WERI-Rb-1 (cell line): ENCODE results near the gene STXBP5.

Source experiments
- DNase-seq: peaks from one replicate; pipeline ENCODE4 v3.0.0-alpha.2; 2020
- H3K27ac ChIP-seq: fragments of 250-450 bp; sonication (Bioruptor Pico); 2 replicates; pipeline ENCODE4 v1.5.1; 2020; ENCODE audit warnings: mild to moderate bottlenecking, moderate library complexity
- H3K27me3 ChIP-seq: fragments of 250-450 bp; sonication (Bioruptor Pico); 2 replicates; pipeline ENCODE4 v1.5.1; 2021; ENCODE audit warnings: mild to moderate bottlenecking, low read depth, moderate library complexity; ENCODE audit not compliant: insufficient read depth, severe bottlenecking
- H3K36me3 ChIP-seq: fragments of 250-450 bp; sonication (Bioruptor Pico); 2 replicates; pipeline ENCODE4 v1.5.1; 2020; ENCODE audit warnings: mild to moderate bottlenecking, moderate library complexity
- H3K4me3 ChIP-seq: 2 replicates; pipeline ENCODE4 v1.5.1; 2011; ENCODE audit warnings: low read depth, mild to moderate bottlenecking, control low read depth, low read length
- H3K9me3 ChIP-seq: fragments of 250-450 bp; sonication (Bioruptor Pico); 2 replicates; pipeline ENCODE4 v1.5.1; 2021; ENCODE audit warnings: mild to moderate bottlenecking, moderate library complexity; ENCODE audit not compliant: severe bottlenecking
- CTCF ChIP-seq: IDR thresholded peaks from 2 replicates; pipeline ENCODE4 v1.5.1; 2011; ENCODE audit warnings: low read depth, mild to moderate bottlenecking, control low read depth, inconsistent platforms, low read length

Gene STXBP5

GRCh38 chr6:147173140-147173539 lies 31.1 kb upstream of the STXBP5 start:
- Histone ChIP-seq H3K27ac (no peak overlapping the region), H3K9me3 (no peaks in the 10 kb centered on the region), H3K4me3 (no peak overlapping the region), H3K36me3 (no peaks in the 10 kb centered on the region), H3K27me3 (no peaks in the 10 kb centered on the region)
- no peak for DNase-seq
- TF ChIP-seq CTCF = no peak

- DNase-seq = no peak
- TF ChIP-seq CTCF = no peak
- Histone ChIP-seq H3K36me3 (no peaks in the 10 kb centered on the region), H3K27ac (no peak overlapping the region), H3K27me3 (no peaks in the 10 kb centered on the region), H3K4me3 (no peak overlapping the region), H3K9me3 (no peaks in the 10 kb centered on the region)
Measured at GRCh38 chr6:147173675-147174308, 30.4 kb upstream of the STXBP5 start.

GRCh38 chr6:147176795-147177194 lies 27.4 kb upstream of the STXBP5 start:
- no peaks in the 10 kb centered on the region for H3K27me3 ChIP-seq
- no peak overlapping the region for H3K27ac ChIP-seq
- no peak for TF ChIP-seq CTCF
- H3K36me3 ChIP-seq = no peaks in the 10 kb centered on the region
- H3K9me3 ChIP-seq = no peaks in the 10 kb centered on the region
- DNase-seq = no peak
- no peak overlapping the region for H3K4me3 ChIP-seq

- no peak for DNase-seq
- Histone ChIP-seq H3K36me3 (no peaks in the 10 kb centered on the region), H3K4me3 (no peak overlapping the region), H3K27ac (no peak overlapping the region), H3K27me3 (no peaks in the 10 kb centered on the region), H3K9me3 (no peaks in the 10 kb centered on the region)
- TF ChIP-seq CTCF = no peak
Measured at GRCh38 chr6:147177286-147177685, 26.9 kb upstream of the STXBP5 start.

- no peak overlapping the region for H3K27ac ChIP-seq
- no peak for TF ChIP-seq CTCF
- H3K4me3 ChIP-seq = no peak overlapping the region
- H3K9me3 ChIP-seq = no peaks in the 10 kb centered on the region
- DNase-seq = no peak
- H3K27me3 ChIP-seq = no peaks in the 10 kb centered on the region
- H3K36me3 ChIP-seq = no peaks in the 10 kb centered on the region
Measured at GRCh38 chr6:147178355-147178754, 25.9 kb upstream of the STXBP5 start.

GRCh38 chr6:147179809-147180208 lies 24.4 kb upstream of the STXBP5 start:
- no peak for DNase-seq
- no peaks in the 10 kb centered on the region for H3K9me3 ChIP-seq
- no peak for TF ChIP-seq CTCF
- no peaks in the 10 kb centered on the region for H3K36me3 ChIP-seq
- no peak overlapping the region for H3K27ac ChIP-seq
- no peaks in the 10 kb centered on the region for H3K27me3 ChIP-seq
- no peak overlapping the region for H3K4me3 ChIP-seq
